Neural cell (in vitro differentiated cells): Measurements from ENCODE around the gene IL1RAP. TPM values are rescaled to one million over a fixed set of nuclear protein-coding genes. Genes with fewer than 3 reads are reported as not detected.
A peak's percentile ranks its signal among the peaks of the same experiment; 100 is the strongest.

Experiments
- H2AFZ ChIP-seq: fragments of 200-600, 300-800 bp; sonication (generic), shearing (Covaris generic); 2 replicates; pipeline ENCODE4 v1.6.0; 2014; ENCODE audit warnings: low read depth, mild to moderate bottlenecking, antibody characterized with exemption, low read length, moderate library complexity
- H3F3A ChIP-seq: fragments of 200-600 bp; shearing (Covaris generic); 2 replicates; pipeline ENCODE4 v1.6.1; 2016; ENCODE audit warnings: mild to moderate bottlenecking, moderate library complexity, mixed read lengths, antibody characterized with exemption, low read length; ENCODE audit not compliant: insufficient read depth, poor library complexity, severe bottlenecking
- H3K27ac ChIP-seq: fragments of 200-600, 300-800 bp; sonication (generic), shearing (Covaris generic); 2 replicates; pipeline ENCODE4 v1.5.1; 2014; ENCODE audit warnings: mild to moderate bottlenecking, low read length, moderate library complexity
- H3K27me3 ChIP-seq: fragments of 300-800, 200-600 bp; sonication (generic), shearing (Covaris generic); 2 replicates; pipeline ENCODE4 v1.6.0; 2014; ENCODE audit warnings: mild to moderate bottlenecking, low read depth, low read length, moderate library complexity; ENCODE audit not compliant: insufficient read depth
- H3K36me3 ChIP-seq: fragments of 300-800, 200-600 bp; sonication (generic), shearing (Covaris generic); 2 replicates; pipeline ENCODE4 v1.5.1; 2014; ENCODE audit warnings: mild to moderate bottlenecking, antibody characterized with exemption, low read length, moderate library complexity; ENCODE audit not compliant: insufficient read depth
- H3K4me2 ChIP-seq: fragments of 300-800, 200-600 bp; sonication (generic), shearing (Covaris generic); 2 replicates; pipeline ENCODE4 v1.6.0; 2014; ENCODE audit warnings: mild to moderate bottlenecking, low read length
- H3K4me3 ChIP-seq: fragments of 300-800, 200-600 bp; sonication (generic), shearing (Covaris generic); 2 replicates; pipeline ENCODE4 v1.5.1; 2014; ENCODE audit warnings: mild to moderate bottlenecking, low read length, moderate library complexity
- H3K79me2 ChIP-seq: fragments of 200-600 bp; shearing (Covaris generic); replicated peaks from 2 replicates; pipeline ENCODE4 v1.6.0; 2014; ENCODE audit warnings: mild to moderate bottlenecking, low read length, moderate library complexity; ENCODE audit not compliant: insufficient read depth
- H3K9ac ChIP-seq: fragments of 300-800, 200-600 bp; sonication (generic), shearing (Covaris generic); 2 replicates; pipeline ENCODE4 v1.6.1; 2016; ENCODE audit warnings: mild to moderate bottlenecking, low read length, mixed read lengths
- H3K9me2 ChIP-seq: fragments of 200-600 bp; shearing (Covaris generic); 2 replicates; pipeline ENCODE4 v1.6.1; 2016; ENCODE audit warnings: mild to moderate bottlenecking, low read length, mixed read lengths; ENCODE audit not compliant: insufficient read depth
- H3K9me3 ChIP-seq: fragments of 200-600, 300-800 bp; sonication (generic), shearing (Covaris generic); 2 replicates; pipeline ENCODE4 v1.6.1; 2016; ENCODE audit warnings: mild to moderate bottlenecking, mixed run types, low read length, moderate library complexity, mixed read lengths
- H4K20me1 ChIP-seq: fragments of 200-600 bp; shearing (Covaris generic); 2 replicates; pipeline ENCODE4 v1.6.1; 2016; ENCODE audit warnings: mild to moderate bottlenecking, mixed run types; ENCODE audit not compliant: insufficient read depth
- CTCF ChIP-seq: fragments of 450-650 bp; IDR thresholded peaks from 2 replicates; pipeline ENCODE4 v1.5.1; 2014; ENCODE audit warnings: antibody characterized with exemption, mild to moderate bottlenecking, moderate library complexity; ENCODE audit not compliant: poor library complexity, severe bottlenecking
- EP300 ChIP-seq: fragments of 450-650 bp; conservative IDR thresholded peaks from 2 replicates; pipeline ENCODE4 v1.6.1; 2014; ENCODE audit warnings: antibody characterized with exemption, mild to moderate bottlenecking, moderate library complexity; ENCODE audit not compliant: poor library complexity, severe bottlenecking
- EZH2 ChIP-seq: fragments of 200-600, 300-800 bp; shearing (Covaris generic), sonication (generic); IDR thresholded peaks from 2 replicates; pipeline ENCODE4 v1.6.1; 2014; ENCODE audit warnings: antibody characterized with exemption, low read length, borderline replicate concordance, mild to moderate bottlenecking; ENCODE audit not compliant: insufficient read depth, poor library complexity, severe bottlenecking
- MXI1 ChIP-seq: fragments of 450-650 bp; conservative IDR thresholded peaks from 2 replicates; pipeline ENCODE4 v1.6.1; 2014; ENCODE audit warnings: antibody characterized with exemption, mild to moderate bottlenecking; ENCODE audit not compliant: poor library complexity, severe bottlenecking
- POLR2AphosphoS5 ChIP-seq: IDR thresholded peaks from 2 replicates; pipeline ENCODE4 v1.6.1; 2012
- RAD21 ChIP-seq: fragments of 450-650 bp; conservative IDR thresholded peaks from 2 replicates; pipeline ENCODE4 v1.6.1; 2014; ENCODE audit warnings: antibody characterized with exemption, mild to moderate bottlenecking, moderate library complexity
- REST ChIP-seq: IDR thresholded peaks from 2 replicates; pipeline ENCODE4 v1.6.1; 2012; ENCODE audit warnings: borderline replicate concordance
- SMC3 ChIP-seq: fragments of 450-650 bp; conservative IDR thresholded peaks from 2 replicates; pipeline ENCODE4 v1.6.1; 2014; ENCODE audit warnings: antibody characterized with exemption, mild to moderate bottlenecking, moderate library complexity; ENCODE audit not compliant: poor library complexity
- TAF1 ChIP-seq: IDR thresholded peaks from 2 replicates; pipeline ENCODE4 v1.6.1; 2012; ENCODE audit warnings: low read depth
- polyA plus RNA-seq: library from polyadenylated mRNA; depleted of rRNA; stranded (reverse); fragments of >200 nt; gene quantifications from 2 replicates; pipeline ENCODE4 v1.2.3, GENCODE V29; 2014

IL1RAP gene
- polyA plus RNA-seq, 1 donor from 2014 or later = 24.6 TPM

GRCh38 chr3:190541008-190541407, 27.1 kb downstream of the IL1RAP start:
- Histone ChIP-seq H3K36me3 (no peaks in the 10 kb centered on the region), H3K4me2 (no peak overlapping the region), H3K79me2 (peaks cover 4% of the 10 kb centered on the region), H3K9ac (no peak overlapping the region), H2AFZ (no peak overlapping the region), H3F3A (no peaks in the 10 kb centered on the region), H3K9me2 (no peaks in the 10 kb centered on the region), H3K4me3 (no peak overlapping the region), H4K20me1 (no peaks in the 10 kb centered on the region), H3K9me3 (no peaks in the 10 kb centered on the region), H3K27ac (no peak overlapping the region), H3K27me3 (no peaks in the 10 kb centered on the region)
- no peak for TF ChIP-seq POLR2AphosphoS5
- TF ChIP-seq EZH2 = no peak
- no peak for TF ChIP-seq CTCF
- TF ChIP-seq REST = no peak

- H3K79me2 ChIP-seq = peaks cover 4% of the 10 kb centered on the region
- no peak overlapping the region for H3K9ac ChIP-seq
- no peaks in the 10 kb centered on the region for H3K36me3 ChIP-seq
- H3K9me3 ChIP-seq = no peaks in the 10 kb centered on the region
- no peak overlapping the region for H2AFZ ChIP-seq
- H3F3A ChIP-seq = no peaks in the 10 kb centered on the region
- no peak overlapping the region for H3K27ac ChIP-seq
- no peaks in the 10 kb centered on the region for H4K20me1 ChIP-seq
- no peaks in the 10 kb centered on the region for H3K27me3 ChIP-seq
- H3K4me2 ChIP-seq = no peak overlapping the region
- no peak overlapping the region for H3K4me3 ChIP-seq
- TF ChIP-seq CTCF = no peak
- TF ChIP-seq POLR2AphosphoS5 = no peak
- no peak for TF ChIP-seq SMC3
- no peak for TF ChIP-seq RAD21
- H3K9me2 ChIP-seq = no peaks in the 10 kb centered on the region
Measured at GRCh38 chr3:190541560-190541959, 27.7 kb downstream of the IL1RAP start.

- H3K9me2 ChIP-seq = no peaks in the 10 kb centered on the region
- TF ChIP-seq TAF1 (no peak), RAD21 (no peak), EP300 (no peak), EZH2 (no peak), SMC3 (no peak), MXI1 (no peak), POLR2AphosphoS5 (no peak), REST (no peak)
Measured at GRCh38 chr3:190542846-190543245, 29.0 kb downstream of the IL1RAP start.

More at GRCh38 chr3:190542846-190543245, 29.0 kb downstream of the IL1RAP start:
- Histone ChIP-seq H3K9ac (peak overlapping the region; percentile 10), H4K20me1 (no peaks in the 10 kb centered on the region), H3K4me2 (peak overlapping the region; percentile 49), H3K4me3 (peak overlapping the region; percentile 9), H3K9me3 (no peaks in the 10 kb centered on the region), H3K36me3 (no peaks in the 10 kb centered on the region), H2AFZ (no peak overlapping the region), H3F3A (no peaks in the 10 kb centered on the region), H3K27ac (peak overlapping the region; percentile 85), H3K79me2 (peaks cover 4% of the 10 kb centered on the region), H3K27me3 (no peaks in the 10 kb centered on the region)
